ENCODE results near the gene MAP3K8.
"Not testable (repeated sequence)": the region's sequence is repeated elsewhere in the genome, so short reads cannot be mapped to it uniquely, and the experiment has no call there.

The MAP3K8 gene

GRCh38 chr10:30447125-30447799, 13.3 kb downstream of the MAP3K8 start:
- DNase-seq (ENCODE audit: low read depth in 2 of 2), result no peak

GRCh38 chr10:30448092-30448491, 14.1 kb downstream of the MAP3K8 start:
- no peak for DNase-seq (ENCODE audit: low read depth in 2 of 2)

GRCh38 chr10:30453764-30454527, 20.0 kb downstream of the MAP3K8 start:
- no peak for DNase-seq (ENCODE audit: low read depth in 2 of 2)

- DNase-seq (ENCODE audit: low read depth in 2 of 2), result no peak
Observed at GRCh38 chr10:30454744-30455510, 20.9 kb downstream of the MAP3K8 start.

GRCh38 chr10:30455816-30456215, 21.8 kb downstream of the MAP3K8 start:
- DNase-seq (ENCODE audit: low read depth in 2 of 2), result no peak

- DNase-seq (ENCODE audit: low read depth in 2 of 2), result no peak
Observed at GRCh38 chr10:30456266-30456665, 22.3 kb downstream of the MAP3K8 start.

GRCh38 chr10:30459283-30459682, 25.3 kb downstream of the MAP3K8 start:
- DNase-seq (ENCODE audit: low read depth in 2 of 2), result no peak

GRCh38 chr10:30460121-30460520, 26.1 kb downstream of the MAP3K8 start:
- no peak for DNase-seq (ENCODE audit: low read depth in 2 of 2)

GRCh38 chr10:30462513-30462912, 28.5 kb downstream of the MAP3K8 start:
- no peak for DNase-seq (ENCODE audit: low read depth in 2 of 2)

GRCh38 chr10:30463944-30464451, 30.0 kb downstream of the MAP3K8 start:
- no peak for DNase-seq (ENCODE audit: low read depth in 2 of 2)

GRCh38 chr10:30464675-30465074, 30.7 kb downstream of the MAP3K8 start:
- no peak for DNase-seq (ENCODE audit: low read depth in 2 of 2)

- no peak for DNase-seq (ENCODE audit: low read depth in 2 of 2)
Observed at GRCh38 chr10:30466445-30466844, 32.5 kb downstream of the MAP3K8 start.

GRCh38 chr10:30467651-30468338, 33.8 kb downstream of the MAP3K8 start:
- no peak for DNase-seq (ENCODE audit: low read depth in 2 of 2)

- no peak for DNase-seq (ENCODE audit: low read depth in 2 of 2)
Observed at GRCh38 chr10:30472414-30473155, 38.6 kb downstream of the MAP3K8 start.

GRCh38 chr10:30475515-30475914, 41.5 kb downstream of the MAP3K8 start:
- DNase-seq (ENCODE audit: low read depth in 2 of 2), result not testable (repeated sequence)

- no peak for DNase-seq (ENCODE audit: low read depth in 2 of 2)
Observed at GRCh38 chr10:30476511-30477155, 42.6 kb downstream of the MAP3K8 start.

- not testable (repeated sequence) for DNase-seq (ENCODE audit: low read depth in 2 of 2)
Observed at GRCh38 chr10:30479513-30479912, 45.5 kb downstream of the MAP3K8 start.

GRCh38 chr10:30481603-30482002, 47.6 kb downstream of the MAP3K8 start:
- no peak for DNase-seq (ENCODE audit: low read depth in 2 of 2)

- no peak for DNase-seq (ENCODE audit: low read depth in 2 of 2)
Observed at GRCh38 chr10:30488316-30488715, 54.3 kb downstream of the MAP3K8 start.

- no peak for DNase-seq (ENCODE audit: low read depth in 2 of 2)
Observed at GRCh38 chr10:30489346-30489745, 55.4 kb downstream of the MAP3K8 start.
